GM23338 (cell line): ENCODE results near the gene DUSP18. TPM values are rescaled to one million over a fixed set of nuclear protein-coding genes. Genes with fewer than 3 reads are reported as not detected.

Experiments used
- ATAC-seq: fragments of 200-7000 bp; cut with Tn5 transposase; 3 replicates; pipeline ENCODE4 v1.9.1; 2020
- DNase-seq: peaks from one replicate; pipeline ENCODE4 v3.0.0-alpha.2; 2015; ENCODE audit warnings: low spot score
- H2AFZ ChIP-seq: fragments of 200-600 bp; sonication (generic); 2 replicates; pipeline ENCODE4 v1.8.0; 2016; ENCODE audit warnings: antibody characterized with exemption, mild to moderate bottlenecking, moderate library complexity
- H3F3A ChIP-seq: fragments of 200-600 bp; sonication (generic); replicated peaks from 2 replicates; pipeline ENCODE4 v1.8.0; 2017; ENCODE audit warnings: antibody characterized with exemption, mixed run types, low read depth
- H3K27ac ChIP-seq: fragments of 200-600 bp; sonication (generic); 2 replicates; pipeline ENCODE4 v1.6.1; 2016; ENCODE audit warnings: low read depth
- H3K27me3 ChIP-seq: fragments of 200-600 bp; sonication (generic); 2 replicates; pipeline ENCODE4 v1.8.0; 2016; ENCODE audit warnings: mild to moderate bottlenecking, mixed run types, moderate library complexity; ENCODE audit not compliant: insufficient read depth
- H3K36me3 ChIP-seq: fragments of 200-600 bp; sonication (generic); 2 replicates; pipeline ENCODE4 v1.8.0; 2016; ENCODE audit warnings: mild to moderate bottlenecking; ENCODE audit not compliant: insufficient read depth
- H3K4me1 ChIP-seq: fragments of 200-600 bp; sonication (generic); 2 replicates; pipeline ENCODE4 v1.8.0; 2016; ENCODE audit warnings: mild to moderate bottlenecking, moderate library complexity; ENCODE audit not compliant: insufficient read depth
- H3K4me2 ChIP-seq: fragments of 200-600 bp; sonication (generic); 2 replicates; pipeline ENCODE4 v1.7.1; 2017; ENCODE audit warnings: mixed run types
- H3K4me3 ChIP-seq: fragments of 200-600 bp; sonication (generic); 2 replicates; pipeline ENCODE4 v1.6.1; 2016; ENCODE audit warnings: mixed run types
- H3K79me2 ChIP-seq: fragments of 200-600 bp; sonication (generic); replicated peaks from 2 replicates; pipeline ENCODE4 v1.8.0; 2017; ENCODE audit warnings: mild to moderate bottlenecking; ENCODE audit not compliant: insufficient read depth
- H3K9me2 ChIP-seq: fragments of 200-600 bp; sonication (generic); 2 replicates; pipeline ENCODE4 v1.8.0; 2017; ENCODE audit not compliant: insufficient read depth
- H4K20me1 ChIP-seq: fragments of 200-600 bp; sonication (generic); replicated peaks from 2 replicates; pipeline ENCODE4 v1.8.0; 2017; ENCODE audit warnings: mild to moderate bottlenecking; ENCODE audit not compliant: insufficient read depth
- H3K27ac Mint-ChIP-seq: 2 replicates; pipeline ENCODE4 v1.8.0; 2020; ENCODE audit warnings: inconsistent platforms, mild to moderate bottlenecking, moderate library complexity, mixed read lengths
- H3K27me3 Mint-ChIP-seq: 3 replicates; pipeline ENCODE4 v1.8.0; 2022; ENCODE audit warnings: low read depth, mild to moderate bottlenecking, moderate library complexity, mixed read lengths, inconsistent platforms; ENCODE audit not compliant: insufficient read depth, poor library complexity
- H3K36me3 Mint-ChIP-seq: 3 replicates; pipeline ENCODE4 v1.8.0; 2021; ENCODE audit warnings: low read depth, mild to moderate bottlenecking, inconsistent platforms, moderate library complexity, mixed read lengths
- H3K4me1 Mint-ChIP-seq: 3 replicates; pipeline ENCODE4 v1.8.0; 2020; ENCODE audit warnings: mild to moderate bottlenecking, inconsistent platforms, mixed read lengths
- H3K4me3 Mint-ChIP-seq: 3 replicates; pipeline ENCODE4 v1.8.0; 2021; ENCODE audit warnings: moderate library complexity, mild to moderate bottlenecking, inconsistent platforms, mixed read lengths
- H3K9me3 Mint-ChIP-seq: 3 replicates; pipeline ENCODE4 v1.8.0; 2020; ENCODE audit warnings: moderate library complexity, mild to moderate bottlenecking, inconsistent platforms, mixed read lengths
- CREB1 ChIP-seq: fragments of 250-450 bp; sonication (Bioruptor Pico); IDR thresholded peaks from 2 replicates; pipeline ENCODE4 v1.5.0; 2020; ENCODE audit warnings: low read depth, mild to moderate bottlenecking, moderate library complexity
- ETS1 ChIP-seq: IDR thresholded peaks from 2 replicates; pipeline ENCODE4 v1.6.1; 2016; ENCODE audit warnings: antibody characterized with exemption
- EZH2 ChIP-seq: fragments of 200-600 bp; sonication (generic); IDR thresholded peaks from one replicate; pipeline ENCODE4 v1.8.0; 2017; ENCODE audit warnings: antibody characterized with exemption, mild to moderate bottlenecking, low read depth; ENCODE audit not compliant: unreplicated experiment
- EZH2phosphoT487 ChIP-seq: fragments of 200-600 bp; sonication (generic); IDR thresholded peaks from one replicate; pipeline ENCODE4 v1.8.1; 2018; ENCODE audit warnings: antibody characterized with exemption; ENCODE audit not compliant: unreplicated experiment
- JUNB ChIP-seq: IDR thresholded peaks from one replicate; pipeline ENCODE4 v1.6.1; 2016; ENCODE audit warnings: antibody characterized with exemption; ENCODE audit not compliant: unreplicated experiment
- NANOG ChIP-seq: IDR thresholded peaks from 2 replicates; pipeline ENCODE4 v1.6.1; 2016; ENCODE audit warnings: antibody characterized with exemption, borderline replicate concordance
- POLR2AphosphoS5 ChIP-seq: IDR thresholded peaks from 2 replicates; pipeline ENCODE4 v1.6.1; 2016; ENCODE audit warnings: antibody characterized with exemption, low read depth
- REST ChIP-seq: IDR thresholded peaks from one replicate; pipeline ENCODE4 v1.6.1; 2018; ENCODE audit warnings: antibody characterized with exemption; ENCODE audit not compliant: unreplicated experiment
- ZNF114 ChIP-seq: fragments of 250-450 bp; sonication (Bioruptor Pico); IDR thresholded peaks from 2 replicates; pipeline ENCODE4 v1.5.0; 2020; ENCODE audit warnings: mild to moderate bottlenecking, moderate library complexity
- ZNF331 ChIP-seq: fragments of 250-450 bp; sonication (Bioruptor Pico); IDR thresholded peaks from 2 replicates; pipeline ENCODE4 v1.5.0; 2020; ENCODE audit warnings: low read depth, mild to moderate bottlenecking, moderate library complexity
- ZNF462 ChIP-seq: fragments of 250-450 bp; sonication (Bioruptor Pico); IDR thresholded peaks from 2 replicates; pipeline ENCODE4 v1.5.0; 2020; ENCODE audit warnings: mild to moderate bottlenecking, moderate library complexity
- polyA plus RNA-seq: library from polyadenylated mRNA; unstranded; fragments of >200 nt; fragmentation: Nextera tagmentation; extraction: Ambion mirVana; gene quantifications from 2 replicates; pipeline ENCODE4 v1.2.1, GENCODE V29; 2016
- total RNA-seq: library from RNA; depleted of rRNA; stranded (reverse); fragments of >200 nt; shearing (Covaris generic); gene quantifications from 2 replicates; pipeline ENCODE4 v1.2.3, GENCODE V29; 2014

DUSP18 gene
- total and polyA plus RNA-seq, 2 experiments from 2014 or later, result 2.2 to 2.7 TPM

GRCh38 chr22:30640361-30640760 lies 27.3 kb downstream of the DUSP18 start:
- no peak overlapping the region for H3K4me3 Mint-ChIP-seq
- ATAC-seq (no peak), DNase-seq (no peak)
- Histone ChIP-seq H3K27me3 (0 out of 2 replicates have a peak, but pooled peaks cover 3% of the 10 kb centered on the region), H3K4me2 (no peak overlapping the region), H3K9me2 (no peaks in the 10 kb centered on the region), H4K20me1 (no peaks in the 10 kb centered on the region), H3K79me2 (no peaks in the 10 kb centered on the region), H3K36me3 (peaks cover 4% of the 10 kb centered on the region; the same call in 1 of the 2 replicates), H3K27ac (no peak overlapping the region), H2AFZ (no peak overlapping the region), H3F3A (no peaks in the 10 kb centered on the region), H3K4me3 (no peak overlapping the region), H3K4me1 (0 out of 2 replicates have a peak, but pooled peaks cover 10% of the 10 kb centered on the region)
- H3K36me3 Mint-ChIP-seq, result peaks cover 22% of the 10 kb centered on the region
- H3K27me3 Mint-ChIP-seq, result peaks cover 15% of the 10 kb centered on the region
- H3K27ac Mint-ChIP-seq, result no peak overlapping the region
- H3K4me1 Mint-ChIP-seq, result peaks cover 16% of the 10 kb centered on the region
- no peak for TF ChIP-seq ETS1
- TF ChIP-seq POLR2AphosphoS5, result no peak
- TF ChIP-seq CREB1 (CRISPR knock-in tag), result no peak
- TF ChIP-seq EZH2, result no peak
- no peak for TF ChIP-seq ZNF114 (CRISPR knock-in tag)
- TF ChIP-seq NANOG, result no peak
- TF ChIP-seq ZNF331, result no peak
- no peak for TF ChIP-seq ZNF462
- TF ChIP-seq REST, result no peak
- no peak for TF ChIP-seq JUNB
- TF ChIP-seq EZH2phosphoT487, result no peak
- H3K9me3 Mint-ChIP-seq, result peaks cover 6% of the 10 kb centered on the region; the same call in 2 of the 3 replicates
